HG02870 (cell line): ENCODE data around the gene EXD3.

Experiments used
- ATAC-seq: cut with Tn5 transposase; IDR thresholded peaks from one replicate; pipeline ENCODE4 v1.9.1; 2021; ENCODE audit warnings: mild to moderate bottlenecking, moderate library complexity; ENCODE audit not compliant: unreplicated experiment

Gene EXD3

DNA sequence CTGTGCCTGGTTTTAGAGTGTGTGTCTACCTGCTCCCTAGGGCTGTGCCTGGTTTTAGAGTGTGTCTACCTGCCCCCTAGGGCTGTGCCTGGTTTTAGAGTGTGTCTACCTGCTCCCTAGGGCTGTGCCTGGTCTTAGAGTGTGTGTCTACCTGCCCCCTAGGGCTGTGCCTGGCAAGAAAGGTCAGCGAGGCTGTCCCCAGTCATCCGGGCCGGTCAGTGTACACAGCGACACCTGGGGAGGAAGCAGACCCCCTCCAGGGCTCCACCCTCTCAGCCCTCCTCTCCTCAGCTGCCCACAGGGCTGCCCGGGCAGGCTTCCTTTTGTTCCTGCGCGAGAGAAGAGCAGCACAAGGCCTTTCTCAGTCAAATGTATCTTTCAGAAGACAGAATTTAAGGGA lies 125.0 kb downstream of the EXD3 start:
- ATAC-seq, result no peak

DNA sequence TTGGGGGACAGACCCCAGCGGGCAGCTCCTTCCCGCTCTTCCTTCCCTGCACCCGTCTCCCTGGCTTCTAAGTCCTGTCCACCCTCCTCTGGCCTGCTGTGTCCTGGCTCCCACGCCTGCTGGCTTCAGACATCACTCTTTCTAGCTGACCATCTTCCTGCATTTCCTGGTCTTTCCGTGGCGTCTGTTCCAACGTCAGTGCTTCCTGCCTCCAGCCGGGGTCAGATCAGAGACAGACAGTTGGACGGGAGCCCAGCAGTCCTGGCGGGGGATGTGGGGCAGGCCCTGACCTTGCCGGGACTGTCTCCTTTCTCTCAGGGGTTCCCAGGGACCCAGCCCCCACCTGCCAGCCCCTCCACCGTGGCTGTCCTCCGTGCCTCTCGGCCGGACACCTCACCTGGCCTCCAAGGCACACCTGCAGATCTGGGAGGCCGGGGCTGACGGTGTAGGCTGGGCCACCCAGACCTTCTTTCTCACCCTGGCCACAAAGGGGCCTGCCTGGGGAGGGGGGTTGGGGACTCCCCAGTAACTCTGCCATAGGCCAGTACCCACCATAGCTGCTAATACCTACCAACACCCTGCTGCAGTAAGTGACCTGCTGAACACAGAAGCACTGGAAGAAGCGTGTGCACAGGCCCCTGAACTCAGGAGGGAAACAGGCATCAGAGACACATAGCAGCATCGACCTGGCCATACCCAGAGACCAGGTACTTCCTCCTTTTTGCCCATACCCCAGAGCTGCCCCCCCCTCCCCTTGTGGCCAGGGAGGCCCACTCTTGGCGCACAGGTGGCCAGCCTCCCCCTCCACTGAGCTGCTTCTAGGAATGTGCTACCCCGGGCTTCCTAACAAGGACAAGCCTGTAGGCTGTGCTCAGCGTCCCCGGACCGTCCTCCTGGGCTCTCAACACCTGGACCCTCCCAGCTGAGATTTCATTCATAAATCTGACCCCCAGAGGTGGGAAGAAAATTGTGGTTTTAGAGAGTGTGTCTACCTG lies 126.0 kb downstream of the EXD3 start:
- no peak for ATAC-seq

DNA sequence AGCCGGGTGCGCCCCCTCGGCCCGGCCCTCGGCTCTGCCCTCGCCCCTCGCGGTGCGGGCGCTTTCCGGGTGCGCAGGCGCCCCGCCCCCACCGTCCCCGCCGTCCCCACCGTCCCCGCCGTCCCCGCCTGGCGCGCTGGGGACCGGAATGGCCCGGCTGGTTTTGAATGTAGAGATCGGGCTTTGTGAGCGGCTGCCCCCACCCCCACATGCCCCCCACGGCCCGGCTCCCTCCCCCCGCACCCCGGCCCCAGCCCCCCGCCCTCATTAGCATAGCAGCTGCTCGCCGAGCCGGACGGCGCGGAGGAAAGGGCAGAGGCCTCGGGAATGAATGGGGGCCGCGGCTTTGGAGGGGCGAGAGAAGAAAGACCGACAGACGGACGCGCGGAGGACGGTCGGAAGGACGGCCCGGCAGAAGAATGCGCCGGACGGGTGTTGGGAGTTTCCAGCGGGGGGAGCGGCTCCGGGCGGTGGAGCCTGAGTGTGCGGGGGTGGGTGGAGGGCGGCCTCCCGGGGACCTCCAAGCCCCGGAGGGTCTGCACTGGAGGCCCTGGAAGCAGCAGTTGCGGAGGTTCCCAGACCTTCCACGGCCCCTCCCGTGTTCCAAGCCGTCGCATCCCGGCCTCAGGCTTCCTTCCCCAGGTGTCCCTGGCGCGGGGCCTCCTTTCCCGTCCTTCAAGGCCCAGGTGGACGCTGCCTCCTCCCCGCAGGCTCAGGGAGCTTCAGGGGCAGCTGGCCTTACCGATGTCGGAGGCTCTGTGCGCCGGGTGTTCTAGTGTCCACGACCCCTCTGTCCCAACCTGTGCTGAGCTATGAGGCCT lies 126.9 kb downstream of the EXD3 start:
- ATAC-seq, result no peak

DNA sequence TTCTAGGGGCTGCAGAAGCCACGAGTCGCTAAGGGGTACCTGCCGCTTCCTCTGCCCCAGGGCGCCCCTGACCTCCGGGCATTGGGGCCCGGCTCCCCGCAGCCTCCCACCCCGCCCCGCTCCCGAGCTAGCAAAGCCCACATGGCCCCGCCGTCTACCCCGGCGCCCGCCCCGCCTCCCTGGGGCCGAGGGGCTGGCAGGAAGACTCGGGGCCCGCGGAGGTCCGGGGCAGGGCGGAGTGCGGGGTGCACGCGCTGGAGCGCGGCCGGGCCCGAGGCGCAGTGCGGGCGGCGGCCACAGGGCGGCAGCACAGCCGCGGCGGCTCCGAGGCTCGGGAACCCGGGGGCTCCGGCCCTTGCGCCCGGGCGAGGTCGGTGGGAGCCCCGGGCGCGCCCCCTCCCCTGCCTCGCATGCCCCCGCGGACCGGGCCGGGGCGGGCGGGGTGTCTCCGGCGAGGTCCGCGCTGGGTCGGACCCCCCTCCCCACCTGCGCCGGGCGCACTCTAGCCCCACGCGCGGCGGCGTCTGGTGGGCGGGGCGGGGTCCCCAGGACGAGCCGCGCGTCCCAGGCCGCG lies 127.6 kb downstream of the EXD3 start:
- no peak for ATAC-seq

DNA sequence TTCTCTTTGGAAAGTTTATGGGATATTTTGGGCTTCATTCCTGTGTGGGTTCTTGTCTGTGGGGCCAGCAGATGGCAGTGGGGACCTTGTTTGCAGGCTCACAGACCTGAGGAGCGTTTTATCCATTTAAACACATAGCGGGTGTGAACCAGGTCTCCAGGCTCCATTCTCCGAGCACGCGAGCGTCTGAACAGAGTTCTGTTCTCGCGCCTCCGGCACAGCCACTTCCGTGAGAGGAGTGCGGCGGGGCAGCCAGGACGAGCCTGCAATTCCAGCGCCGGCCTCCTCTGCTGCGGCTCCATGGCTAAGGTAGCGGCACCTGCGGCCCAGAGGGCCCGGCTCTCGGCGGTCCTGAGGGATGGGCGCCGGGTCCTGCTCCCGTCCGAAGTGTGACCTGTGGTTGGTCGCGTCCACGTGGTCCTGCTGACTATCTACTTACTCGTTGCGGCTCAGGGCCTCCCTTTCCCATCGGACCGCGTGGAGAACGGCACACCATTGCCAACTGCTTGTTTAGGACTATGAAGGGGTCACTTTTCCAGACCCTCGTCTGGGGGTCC lies 128.2 kb downstream of the EXD3 start:
- ATAC-seq, result no peak

DNA sequence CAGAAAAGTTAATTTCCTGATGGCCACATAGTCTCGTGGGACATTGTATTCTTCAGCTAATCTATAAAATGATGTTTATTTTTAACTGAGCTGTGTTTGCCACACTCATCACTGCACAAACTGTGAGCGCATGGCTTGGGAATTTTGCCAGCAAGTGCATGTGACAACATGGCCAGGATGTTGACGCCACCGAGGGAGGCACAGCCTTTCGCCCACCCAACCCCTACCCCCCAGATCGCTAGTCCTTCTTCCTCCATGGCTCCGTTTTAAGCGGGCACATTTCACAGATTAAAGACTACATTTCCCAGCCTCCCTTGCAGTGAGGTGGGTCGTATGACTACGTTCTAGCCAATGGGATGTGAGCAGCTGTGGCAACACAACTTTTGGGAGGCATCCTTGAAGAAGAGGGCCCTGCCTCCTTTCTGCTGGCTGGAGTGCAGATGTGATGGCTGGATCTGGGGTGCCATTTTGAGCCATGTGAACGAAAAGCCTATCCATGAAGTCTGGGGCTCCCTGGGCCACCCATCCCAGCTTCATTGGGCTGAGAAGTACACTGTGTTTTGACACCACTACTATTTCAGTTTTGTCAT lies 128.8 kb downstream of the EXD3 start:
- ATAC-seq, result no peak

DNA sequence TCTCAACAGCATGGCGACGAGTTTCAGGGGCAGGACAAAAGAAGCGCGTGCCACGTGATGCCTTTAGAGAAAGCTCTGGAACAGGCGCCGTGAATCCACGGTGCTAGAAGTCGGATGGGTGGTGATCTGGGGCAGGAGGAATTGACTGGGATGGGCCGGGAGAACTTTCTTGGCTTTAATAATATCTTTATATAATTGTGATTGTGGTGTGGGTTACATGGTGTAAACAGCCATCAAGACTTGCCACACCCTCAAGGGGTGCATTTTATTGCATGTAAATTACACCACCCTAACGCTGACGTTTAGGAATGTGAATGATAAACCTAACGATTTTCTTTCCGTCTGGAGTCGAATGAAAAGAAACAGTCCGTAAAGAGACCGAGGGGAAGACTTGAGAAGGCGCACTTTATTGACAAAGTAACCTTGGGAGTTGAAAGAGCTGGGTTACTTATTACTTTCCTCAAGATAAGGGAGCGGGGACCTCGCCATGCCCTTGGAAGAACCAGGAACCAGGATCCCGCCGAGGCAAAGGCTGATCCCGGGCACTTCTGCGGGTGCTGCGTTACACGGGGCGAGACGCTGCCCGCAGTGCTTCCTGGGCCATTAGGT lies 129.4 kb downstream of the EXD3 start:
- no peak for ATAC-seq

DNA sequence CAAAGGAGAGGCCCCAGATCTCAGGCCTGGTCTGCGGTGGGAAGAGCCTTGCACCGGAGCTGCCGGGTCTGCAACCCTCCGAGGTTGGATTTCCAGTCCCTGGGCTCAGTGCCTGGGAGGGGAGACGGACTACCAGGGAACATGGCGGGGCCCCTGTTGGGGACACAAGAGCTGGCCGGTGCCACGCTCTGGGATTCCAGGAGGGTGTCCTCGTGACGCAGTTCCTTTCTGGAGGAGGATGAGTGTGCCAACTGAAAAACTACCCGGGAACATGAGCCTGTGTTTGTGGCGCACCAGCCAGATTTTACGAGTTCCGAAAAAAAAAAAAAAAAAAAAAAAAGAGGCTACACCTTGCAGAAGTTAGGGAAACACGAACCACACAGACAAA lies 129.9 kb downstream of the EXD3 start:
- no peak for ATAC-seq

DNA sequence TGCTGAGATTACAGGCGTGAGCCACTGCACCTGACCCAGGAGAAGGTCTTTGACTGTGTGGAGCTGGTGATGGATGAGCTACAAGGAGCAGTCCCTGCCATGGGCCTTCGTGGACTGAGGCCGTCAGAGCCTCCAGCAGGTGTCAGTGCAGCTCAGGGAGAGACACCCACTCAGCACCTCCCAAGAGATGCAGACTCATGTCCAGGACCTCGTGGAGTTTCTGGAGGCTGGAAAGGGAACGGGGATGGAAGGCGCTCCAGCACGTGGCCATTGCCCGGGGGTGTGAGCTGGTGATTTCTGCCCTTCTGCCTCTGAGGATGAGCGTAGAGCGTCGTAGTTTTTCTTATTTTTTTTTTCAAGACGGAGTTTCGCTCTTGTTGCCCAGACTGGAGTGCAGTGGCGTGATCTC lies 136.0 kb downstream of the EXD3 start:
- ATAC-seq, result no peak

DNA sequence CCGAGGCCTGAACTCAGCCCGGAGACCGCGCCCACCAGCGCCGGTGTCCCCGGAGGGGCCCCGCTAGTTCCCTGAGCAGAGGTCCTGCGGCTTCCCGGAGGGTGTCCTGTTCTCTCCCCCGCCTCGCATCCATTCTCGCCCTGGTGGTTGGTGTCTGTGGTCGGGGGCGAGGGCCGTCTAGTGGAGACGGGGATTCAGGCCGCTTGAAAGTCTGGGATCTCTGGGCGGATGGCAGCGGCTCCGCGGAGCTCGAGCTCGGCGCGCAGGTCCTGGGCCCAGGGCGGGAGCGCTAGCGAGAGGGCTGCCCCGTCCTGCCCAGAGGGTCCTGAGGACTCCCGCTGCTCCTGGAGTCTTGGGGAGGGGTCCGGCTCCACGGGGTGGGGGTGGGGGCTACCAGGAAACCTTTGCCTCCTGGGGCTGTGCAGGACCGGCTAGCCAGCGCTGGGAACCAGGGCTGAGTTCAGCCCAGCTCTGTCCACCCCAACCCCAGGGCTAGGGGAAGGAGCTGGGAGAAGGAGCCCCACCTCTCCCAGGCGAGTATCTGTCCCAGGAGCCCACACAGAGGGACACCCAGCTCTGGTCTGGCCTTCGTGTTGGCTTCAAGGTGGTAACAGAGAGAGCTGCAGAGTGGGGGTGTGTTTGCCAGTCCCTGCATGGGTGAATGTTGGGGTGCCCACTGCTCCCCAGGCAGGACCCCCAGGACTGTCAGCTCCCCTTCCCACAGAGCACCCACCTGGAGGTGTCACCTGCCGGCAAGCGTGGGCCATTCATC lies 141.4 kb downstream of the EXD3 start:
- no peak for ATAC-seq

DNA sequence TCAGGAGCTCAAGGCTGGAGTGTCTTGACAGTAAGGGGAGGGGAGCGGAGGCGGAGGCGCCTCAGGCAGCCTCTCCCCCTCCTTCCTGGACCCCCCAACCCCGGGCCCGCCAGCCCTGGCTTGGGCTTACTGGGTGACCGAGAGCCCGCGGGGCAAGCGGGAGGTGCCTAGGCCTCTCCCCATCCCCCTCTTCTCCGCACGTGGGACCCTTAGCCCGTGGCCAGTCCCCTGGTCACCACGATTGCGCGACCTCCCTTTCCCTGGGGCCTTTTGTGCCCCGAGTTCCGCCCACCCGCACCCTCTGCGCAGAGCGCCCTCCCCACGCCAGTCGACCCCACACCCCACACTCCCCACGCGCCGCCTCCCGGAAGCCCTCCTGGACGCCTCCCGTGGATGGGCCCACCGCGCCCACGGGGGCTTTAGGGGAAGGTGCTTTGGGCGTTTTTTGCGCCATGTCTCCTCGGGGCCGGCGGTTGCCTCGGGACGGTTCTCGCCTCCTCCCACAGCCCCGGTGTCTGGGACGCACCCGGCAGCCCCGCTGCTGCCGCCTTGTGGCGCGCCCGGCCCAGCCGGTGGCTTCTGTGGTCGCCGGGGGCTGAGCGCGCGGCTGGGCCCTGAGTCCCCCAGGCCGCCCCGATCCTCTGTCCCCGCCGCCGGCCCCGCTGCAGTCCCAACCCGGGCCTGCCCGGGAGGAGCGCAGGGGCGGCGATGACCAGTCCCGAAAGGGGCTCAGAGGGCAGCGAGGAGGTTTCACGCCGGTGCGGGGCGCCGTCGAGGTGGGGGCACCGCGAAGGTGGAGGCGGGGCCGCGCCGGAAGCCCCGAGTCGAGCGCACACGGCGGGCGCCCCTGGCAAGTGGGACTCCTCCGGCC lies 142.3 kb downstream of the EXD3 start:
- no peak for ATAC-seq

DNA sequence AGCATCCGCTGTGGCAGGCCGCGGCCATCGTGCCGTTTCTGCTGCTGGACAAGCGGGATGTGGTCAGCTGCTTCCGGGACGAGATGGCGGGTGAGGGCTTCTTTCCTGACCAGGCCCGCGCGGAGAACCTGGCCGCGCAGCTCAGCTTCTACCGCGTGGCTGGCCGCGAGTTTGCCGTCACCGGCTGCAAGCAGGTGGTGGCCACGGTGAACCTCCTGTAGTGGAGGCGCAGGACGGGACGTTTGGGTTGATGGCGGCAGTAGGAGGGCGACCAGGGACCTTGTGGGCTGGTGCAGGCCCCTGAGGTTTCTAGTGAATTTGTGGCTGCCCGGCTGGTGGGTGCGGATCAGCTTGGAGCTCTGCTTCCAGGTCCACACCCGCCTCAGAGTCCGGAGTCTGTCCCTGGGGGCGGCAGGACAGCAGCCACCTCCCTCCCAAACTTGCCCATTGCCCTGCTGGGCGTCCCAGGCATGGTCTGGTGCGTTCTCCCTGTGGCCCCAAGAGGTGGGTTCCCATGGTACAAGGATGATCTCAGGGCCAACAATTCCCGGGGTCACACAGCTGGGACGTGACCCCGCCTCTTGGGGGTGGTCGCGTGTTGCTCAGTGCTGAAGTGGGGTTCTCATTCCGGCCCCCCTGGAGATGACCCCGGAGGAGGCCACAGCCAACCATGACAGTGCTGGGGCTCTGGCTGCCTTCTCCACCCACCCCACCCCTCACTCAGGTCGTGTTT lies 143.1 kb downstream of the EXD3 start:
- no peak for ATAC-seq

DNA sequence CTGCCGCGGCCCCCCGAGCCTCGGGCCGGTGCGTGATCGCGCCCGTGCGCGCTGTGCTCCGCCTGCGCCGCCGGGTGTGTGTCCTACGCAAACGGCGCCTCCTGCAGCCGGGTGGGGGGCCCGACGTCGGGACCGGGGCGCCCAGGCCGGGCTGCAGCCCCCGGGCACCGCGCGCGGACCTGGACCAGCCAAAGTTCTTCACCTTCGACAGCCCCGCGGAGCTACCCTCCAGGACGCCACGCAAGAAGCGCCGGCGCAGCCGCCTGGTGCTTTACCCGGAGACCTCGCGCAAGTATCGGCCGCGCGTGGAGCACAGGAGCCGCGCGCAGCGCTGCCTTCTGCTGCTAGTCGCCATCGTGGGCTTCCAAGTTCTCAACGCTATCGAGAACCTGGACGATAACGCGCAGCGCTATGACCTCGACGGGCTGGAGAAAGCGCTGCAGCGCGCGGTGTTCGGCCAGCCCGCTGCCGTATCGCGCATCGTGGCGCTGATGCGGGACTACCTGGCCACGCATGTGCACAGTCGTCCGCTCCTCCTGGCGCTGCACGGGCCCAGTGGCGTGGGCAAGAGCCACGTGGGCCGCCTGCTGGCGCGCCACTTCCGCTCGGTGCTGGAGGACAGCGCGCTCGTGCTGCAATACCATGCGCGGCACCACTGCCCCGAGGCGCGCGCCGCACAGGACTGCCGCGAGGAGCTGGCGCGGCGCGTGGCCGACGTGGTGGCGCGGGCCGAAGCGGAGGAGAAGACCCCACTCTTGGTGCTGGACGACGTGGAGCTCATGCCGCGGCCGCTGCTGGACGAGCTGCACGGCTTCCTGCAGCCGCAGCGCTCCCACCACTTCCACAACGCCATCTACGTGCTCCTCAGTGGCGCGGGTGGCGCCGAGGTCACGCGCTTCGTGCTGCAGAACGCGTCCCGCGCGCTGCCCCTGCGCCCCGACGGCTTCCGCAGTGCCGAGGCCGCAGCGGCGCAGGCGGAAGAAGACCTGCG lies 143.9 kb downstream of the EXD3 start:
- ATAC-seq, result no peak

DNA sequence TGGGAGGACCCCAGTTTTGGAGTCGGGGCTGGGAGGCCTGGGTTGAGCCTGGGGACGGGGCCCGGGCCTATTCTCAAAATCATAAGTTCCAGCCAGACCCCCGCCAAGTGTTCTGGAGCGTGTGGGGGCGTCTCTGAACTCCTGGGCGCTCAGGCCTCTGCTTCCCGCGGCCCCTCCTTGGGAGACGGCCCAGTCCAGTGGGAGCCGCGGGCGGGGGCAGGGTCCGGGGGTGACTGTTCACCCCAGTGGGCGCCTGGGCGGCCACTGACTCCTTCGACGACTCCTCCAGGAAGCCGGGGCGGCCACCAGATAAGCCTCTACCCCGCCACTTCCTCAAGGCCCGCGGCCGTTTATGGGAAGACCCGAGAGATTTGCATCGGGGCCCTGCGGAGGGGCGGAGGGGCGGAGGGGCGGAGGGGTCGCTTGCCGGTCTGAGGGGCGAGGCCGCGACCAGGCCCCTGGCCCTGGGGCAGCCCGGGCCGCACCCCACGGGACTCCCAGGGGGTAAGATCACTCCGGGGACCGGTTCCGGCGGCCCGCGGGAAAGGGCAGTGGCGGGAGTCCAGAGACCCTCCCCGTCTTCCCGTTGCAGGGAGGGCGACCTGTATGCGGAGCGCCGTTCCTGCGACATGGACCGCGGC lies 144.8 kb downstream of the EXD3 start:
- ATAC-seq, result no peak

DNA sequence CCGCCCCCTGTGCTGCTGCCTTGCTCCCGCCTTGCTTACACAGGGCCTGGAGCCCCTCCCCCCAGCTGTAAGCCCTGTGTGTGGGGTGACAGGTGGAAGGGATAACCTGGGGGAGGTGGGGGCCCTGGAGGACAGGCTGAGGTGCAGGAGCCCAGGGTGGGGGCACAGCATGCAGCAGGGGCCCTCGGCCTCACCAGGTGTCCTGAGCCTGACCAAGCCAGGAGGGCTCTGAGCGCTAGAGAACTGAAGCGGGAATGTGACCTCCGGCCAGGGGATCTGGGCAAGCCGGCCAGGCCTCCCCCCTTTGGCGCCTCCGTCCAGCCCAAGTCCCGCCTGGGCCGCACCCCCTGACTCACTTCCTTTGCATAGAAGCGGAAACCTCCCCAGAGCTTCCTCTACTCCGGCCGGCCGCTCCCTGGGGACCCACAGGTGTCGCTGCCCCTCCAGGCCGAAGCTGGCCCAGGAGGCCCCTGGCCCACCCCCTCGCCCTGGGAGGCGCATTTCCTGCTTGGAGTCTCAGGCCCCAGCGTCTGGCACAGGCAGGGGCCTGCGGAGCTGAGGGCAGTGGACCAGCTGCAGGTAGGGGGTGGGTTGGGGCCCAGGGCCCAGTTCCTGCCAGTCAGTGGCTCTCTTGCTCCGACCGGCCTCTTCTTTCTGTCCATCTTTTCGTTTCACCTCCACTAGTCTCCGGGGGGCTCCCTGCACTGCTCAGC lies 145.5 kb downstream of the EXD3 start, which contains the start of gene TOR4A:
Gene TOR4A, plus strand, starts transcription at position 398 of the 713 bp plus-strand sequence. CDS start 964 bp downstream, outside the sequence.
- no peak for ATAC-seq
